GM23338 (cell line): Measurements from ENCODE around the gene MED17.

Experiments used
- CREB1 ChIP-seq: fragments of 250-450 bp; sonication (Bioruptor Pico); IDR thresholded peaks from 2 replicates; pipeline ENCODE4 v1.5.0; 2020; ENCODE audit warnings: low read depth, mild to moderate bottlenecking, moderate library complexity
- EZH2 ChIP-seq: fragments of 200-600 bp; sonication (generic); IDR thresholded peaks from one replicate; pipeline ENCODE4 v1.8.0; 2017; ENCODE audit warnings: antibody characterized with exemption, mild to moderate bottlenecking, low read depth; ENCODE audit not compliant: unreplicated experiment
- EZH2phosphoT487 ChIP-seq: fragments of 200-600 bp; sonication (generic); IDR thresholded peaks from one replicate; pipeline ENCODE4 v1.8.1; 2018; ENCODE audit warnings: antibody characterized with exemption; ENCODE audit not compliant: unreplicated experiment
- JUNB ChIP-seq: IDR thresholded peaks from one replicate; pipeline ENCODE4 v1.6.1; 2016; ENCODE audit warnings: antibody characterized with exemption; ENCODE audit not compliant: unreplicated experiment
- NANOG ChIP-seq: IDR thresholded peaks from 2 replicates; pipeline ENCODE4 v1.6.1; 2016; ENCODE audit warnings: antibody characterized with exemption, borderline replicate concordance
- POLR2AphosphoS5 ChIP-seq: IDR thresholded peaks from 2 replicates; pipeline ENCODE4 v1.6.1; 2016; ENCODE audit warnings: antibody characterized with exemption, low read depth
- ZNF331 ChIP-seq: fragments of 250-450 bp; sonication (Bioruptor Pico); IDR thresholded peaks from 2 replicates; pipeline ENCODE4 v1.5.0; 2020; ENCODE audit warnings: low read depth, mild to moderate bottlenecking, moderate library complexity
- TF ChIP-seq, protein P1 (sequence below), 2 experiments: fragments of 200-600 bp in 1 of 2; sonication (generic) in 1 of 2; conservative IDR thresholded peaks; 2 replicates each; pipeline versions ENCODE4 v1.5.1 to v1.6.1; 2016 to 2017; ENCODE audit warnings: antibody characterized with exemption in 2 of 2, low read depth in 2 of 2, mild to moderate bottlenecking in 2 of 2, moderate library complexity in 1 of 2
- TF ChIP-seq, protein P2 (sequence below): IDR thresholded peaks from one replicate; pipeline ENCODE4 v1.6.1; 2018; ENCODE audit warnings: antibody characterized with exemption; ENCODE audit not compliant: unreplicated experiment

DNA sequence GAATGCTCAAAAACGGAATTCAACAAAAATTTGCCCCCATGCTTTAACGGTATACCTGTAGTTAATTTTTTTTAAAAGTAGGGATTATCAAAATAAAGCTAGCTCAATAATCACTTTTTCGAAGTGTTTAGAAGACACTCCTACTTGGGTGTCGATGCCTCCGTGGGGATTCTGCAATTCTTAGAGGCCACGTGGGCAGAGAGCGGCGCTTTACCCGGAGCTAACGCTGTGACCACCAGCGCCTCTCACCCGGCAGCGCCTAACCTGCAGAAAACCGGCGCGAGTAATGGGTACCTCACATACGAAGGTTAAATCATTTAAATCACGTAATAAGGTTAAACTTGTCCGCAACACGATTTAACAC is 43.4 kb upstream of the MED17 start:
- no peak for TF ChIP-seq EZH2phosphoT487
- no peak for TF ChIP-seq ZNF331
- TF ChIP-seq, protein P1, sequence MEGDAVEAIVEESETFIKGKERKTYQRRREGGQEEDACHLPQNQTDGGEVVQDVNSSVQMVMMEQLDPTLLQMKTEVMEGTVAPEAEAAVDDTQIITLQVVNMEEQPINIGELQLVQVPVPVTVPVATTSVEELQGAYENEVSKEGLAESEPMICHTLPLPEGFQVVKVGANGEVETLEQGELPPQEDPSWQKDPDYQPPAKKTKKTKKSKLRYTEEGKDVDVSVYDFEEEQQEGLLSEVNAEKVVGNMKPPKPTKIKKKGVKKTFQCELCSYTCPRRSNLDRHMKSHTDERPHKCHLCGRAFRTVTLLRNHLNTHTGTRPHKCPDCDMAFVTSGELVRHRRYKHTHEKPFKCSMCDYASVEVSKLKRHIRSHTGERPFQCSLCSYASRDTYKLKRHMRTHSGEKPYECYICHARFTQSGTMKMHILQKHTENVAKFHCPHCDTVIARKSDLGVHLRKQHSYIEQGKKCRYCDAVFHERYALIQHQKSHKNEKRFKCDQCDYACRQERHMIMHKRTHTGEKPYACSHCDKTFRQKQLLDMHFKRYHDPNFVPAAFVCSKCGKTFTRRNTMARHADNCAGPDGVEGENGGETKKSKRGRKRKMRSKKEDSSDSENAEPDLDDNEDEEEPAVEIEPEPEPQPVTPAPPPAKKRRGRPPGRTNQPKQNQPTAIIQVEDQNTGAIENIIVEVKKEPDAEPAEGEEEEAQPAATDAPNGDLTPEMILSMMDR (conservative IDR thresholded peaks at IDR 0.05; ENCODE audit: low read depth in 2 of 2) = no peak
- TF ChIP-seq, protein P2, sequence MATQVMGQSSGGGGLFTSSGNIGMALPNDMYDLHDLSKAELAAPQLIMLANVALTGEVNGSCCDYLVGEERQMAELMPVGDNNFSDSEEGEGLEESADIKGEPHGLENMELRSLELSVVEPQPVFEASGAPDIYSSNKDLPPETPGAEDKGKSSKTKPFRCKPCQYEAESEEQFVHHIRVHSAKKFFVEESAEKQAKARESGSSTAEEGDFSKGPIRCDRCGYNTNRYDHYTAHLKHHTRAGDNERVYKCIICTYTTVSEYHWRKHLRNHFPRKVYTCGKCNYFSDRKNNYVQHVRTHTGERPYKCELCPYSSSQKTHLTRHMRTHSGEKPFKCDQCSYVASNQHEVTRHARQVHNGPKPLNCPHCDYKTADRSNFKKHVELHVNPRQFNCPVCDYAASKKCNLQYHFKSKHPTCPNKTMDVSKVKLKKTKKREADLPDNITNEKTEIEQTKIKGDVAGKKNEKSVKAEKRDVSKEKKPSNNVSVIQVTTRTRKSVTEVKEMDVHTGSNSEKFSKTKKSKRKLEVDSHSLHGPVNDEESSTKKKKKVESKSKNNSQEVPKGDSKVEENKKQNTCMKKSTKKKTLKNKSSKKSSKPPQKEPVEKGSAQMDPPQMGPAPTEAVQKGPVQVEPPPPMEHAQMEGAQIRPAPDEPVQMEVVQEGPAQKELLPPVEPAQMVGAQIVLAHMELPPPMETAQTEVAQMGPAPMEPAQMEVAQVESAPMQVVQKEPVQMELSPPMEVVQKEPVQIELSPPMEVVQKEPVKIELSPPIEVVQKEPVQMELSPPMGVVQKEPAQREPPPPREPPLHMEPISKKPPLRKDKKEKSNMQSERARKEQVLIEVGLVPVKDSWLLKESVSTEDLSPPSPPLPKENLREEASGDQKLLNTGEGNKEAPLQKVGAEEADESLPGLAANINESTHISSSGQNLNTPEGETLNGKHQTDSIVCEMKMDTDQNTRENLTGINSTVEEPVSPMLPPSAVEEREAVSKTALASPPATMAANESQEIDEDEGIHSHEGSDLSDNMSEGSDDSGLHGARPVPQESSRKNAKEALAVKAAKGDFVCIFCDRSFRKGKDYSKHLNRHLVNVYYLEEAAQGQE = no peak
- no peak for TF ChIP-seq CREB1 (CRISPR knock-in tag)
- no peak for TF ChIP-seq JUNB
- TF ChIP-seq POLR2AphosphoS5 = no peak
- TF ChIP-seq NANOG = no peak
- TF ChIP-seq EZH2 = no peak
